Upper lobe of right lung (tissue), 1 donor: ENCODE results near the gene OR6C75. TPM values are rescaled to one million over a fixed set of nuclear protein-coding genes. Genes with fewer than 3 reads are reported as not detected.
A peak's percentile ranks its signal among the peaks of the same experiment; 100 is the strongest.

ENCODE experiments used
- ATAC-seq: fragments of 200-7000 bp; cut with Tn5 transposase; one replicate; pipeline ENCODE4 v1.9.1; 2020; ENCODE audit warnings: mild to moderate bottlenecking, moderate library complexity
- DNase-seq: peaks from one replicate; pipeline ENCODE4 v3.0.0-alpha.2; 2020
- H3K27ac ChIP-seq: fragments of 200-600 bp; one replicate; pipeline ENCODE4 v1.8.0; 2022
- H3K27me3 ChIP-seq: fragments of 200-600 bp; one replicate; pipeline ENCODE4 v1.8.0; 2022; ENCODE audit warnings: mild to moderate bottlenecking
- H3K36me3 ChIP-seq: fragments of 200-600 bp; one replicate; pipeline ENCODE4 v1.8.0; 2022
- H3K4me1 ChIP-seq: fragments of 200-600 bp; one replicate; pipeline ENCODE4 v1.8.0; 2022
- H3K4me3 ChIP-seq: fragments of 200-600 bp; one replicate; pipeline ENCODE4 v1.8.0; 2022; ENCODE audit warnings: mild to moderate bottlenecking
- H3K9me3 ChIP-seq: fragments of 200-600 bp; one replicate; pipeline ENCODE4 v1.8.0; 2022
- CTCF ChIP-seq: fragments of 200-600 bp; IDR thresholded peaks from one replicate; pipeline ENCODE4 v1.8.0; 2022; ENCODE audit warnings: antibody characterized with exemption
- intact Hi-C: fragments of 100-400 bp; cut with DNase I; formaldehyde crosslinking; loops from one replicate; pipeline ENCODE4 v1.11.0; 2022
- total RNA-seq: library from RNA; stranded (reverse); fragmentation: NEBNext Ultra II Directional; extraction: Animal tissue kit (Norgen Biotek cat#: 25700); gene quantifications from one replicate; pipeline ENCODE4 v1.2.1, GENCODE V29; 2021
- donor health status: DM: no; HTN: yes; CAD: no; lungs with severe emphysema.

OR6C75 gene
- total RNA-seq, 1 donor from 2014 or later = not detected

GRCh38 chr12:55365086-55365485, 2.3 kb downstream of the OR6C75 start:
- intact Hi-C loops = no loop called here
- DNase-seq (no peak), ATAC-seq (no peak)
- Histone ChIP-seq H3K4me1 (no peaks in the 10 kb centered on the region), H3K36me3 (no peaks in the 10 kb centered on the region), H3K27me3 (no peaks in the 10 kb centered on the region), H3K4me3 (no peak overlapping the region), H3K27ac (no peak overlapping the region), H3K9me3 (no peaks in the 10 kb centered on the region)
- no peak for TF ChIP-seq CTCF

- Histone ChIP-seq H3K36me3 (no peaks in the 10 kb centered on the region), H3K27me3 (no peaks in the 10 kb centered on the region), H3K9me3 (no peaks in the 10 kb centered on the region), H3K27ac (no peak overlapping the region), H3K4me3 (no peak overlapping the region), H3K4me1 (no peaks in the 10 kb centered on the region)
- no peak for DNase-seq
- intact Hi-C loops = no loop called here
- TF ChIP-seq CTCF = no peak
- no peak for ATAC-seq
Observed at GRCh38 chr12:55372521-55372920, 9.7 kb downstream of the OR6C75 start.

- no peak overlapping the region for H3K4me3 ChIP-seq
- H3K27ac ChIP-seq = no peak overlapping the region
- TF ChIP-seq CTCF = no peak
- intact Hi-C loops = no loop called here
- no peaks in the 10 kb centered on the region for H3K4me1 ChIP-seq
- H3K9me3 ChIP-seq = no peaks in the 10 kb centered on the region
- H3K36me3 ChIP-seq = no peaks in the 10 kb centered on the region
- no peaks in the 10 kb centered on the region for H3K27me3 ChIP-seq
- ATAC-seq (no peak), DNase-seq (no peak)
Observed at GRCh38 chr12:55385891-55386290, 23.1 kb downstream of the OR6C75 start.

- no peaks in the 10 kb centered on the region for H3K4me1 ChIP-seq
- H3K36me3 ChIP-seq = no peaks in the 10 kb centered on the region
- intact Hi-C loops = no loop called here
- DNase-seq (peak; percentile 62), ATAC-seq (peak; percentile 20)
- H3K4me3 ChIP-seq = no peak overlapping the region
- H3K27ac ChIP-seq = no peak overlapping the region
- no peaks in the 10 kb centered on the region for H3K9me3 ChIP-seq
- no peaks in the 10 kb centered on the region for H3K27me3 ChIP-seq
- no peak for TF ChIP-seq CTCF
Observed at GRCh38 chr12:55392032-55392795, 29.4 kb downstream of the OR6C75 start.

- no peak overlapping the region for H3K27ac ChIP-seq
- no peak for TF ChIP-seq CTCF
- no peaks in the 10 kb centered on the region for H3K27me3 ChIP-seq
- no peak for DNase-seq
- no peaks in the 10 kb centered on the region for H3K4me1 ChIP-seq
- H3K4me3 ChIP-seq = no peak overlapping the region
- ATAC-seq = no peak
- no peaks in the 10 kb centered on the region for H3K36me3 ChIP-seq
- intact Hi-C loops = no loop called here
- no peaks in the 10 kb centered on the region for H3K9me3 ChIP-seq
Observed at GRCh38 chr12:55396326-55396725, 33.6 kb downstream of the OR6C75 start.

- Histone ChIP-seq H3K27me3 (no peaks in the 10 kb centered on the region), H3K4me1 (no peaks in the 10 kb centered on the region), H3K36me3 (no peaks in the 10 kb centered on the region), H3K4me3 (no peak within 1 kb of the TSS), H3K9me3 (no peaks in the 10 kb centered on the region), H3K27ac (no peak within 1 kb of the TSS)
- no peak for ATAC-seq
- DNase-seq = no peak
- intact Hi-C loops = no loop called here
- TF ChIP-seq CTCF = no peak
Observed at GRCh38 chr12:55400229-55400628, 37.5 kb downstream of the OR6C75 start, which contains the start of gene OR6C65. TSS of gene OR6C65 (plus strand) at chr12:55400529. CDS start at chr12:55400529, 0 bp downstream.
